Smooth muscle cell of the coronary artery (primary cell): ENCODE results near the gene PTPRC. TPM values are rescaled to one million over a fixed set of nuclear protein-coding genes. Genes with fewer than 3 reads are reported as not detected.

ENCODE experiments used
- total RNA-seq: library from RNA; depleted of rRNA; stranded (reverse); fragments of >200 nt; gene quantifications from 2 replicates; pipeline ENCODE4 v1.2.3, GENCODE V29; 2014; ENCODE audit warnings: low replicate concordance

PTPRC gene, protein sequence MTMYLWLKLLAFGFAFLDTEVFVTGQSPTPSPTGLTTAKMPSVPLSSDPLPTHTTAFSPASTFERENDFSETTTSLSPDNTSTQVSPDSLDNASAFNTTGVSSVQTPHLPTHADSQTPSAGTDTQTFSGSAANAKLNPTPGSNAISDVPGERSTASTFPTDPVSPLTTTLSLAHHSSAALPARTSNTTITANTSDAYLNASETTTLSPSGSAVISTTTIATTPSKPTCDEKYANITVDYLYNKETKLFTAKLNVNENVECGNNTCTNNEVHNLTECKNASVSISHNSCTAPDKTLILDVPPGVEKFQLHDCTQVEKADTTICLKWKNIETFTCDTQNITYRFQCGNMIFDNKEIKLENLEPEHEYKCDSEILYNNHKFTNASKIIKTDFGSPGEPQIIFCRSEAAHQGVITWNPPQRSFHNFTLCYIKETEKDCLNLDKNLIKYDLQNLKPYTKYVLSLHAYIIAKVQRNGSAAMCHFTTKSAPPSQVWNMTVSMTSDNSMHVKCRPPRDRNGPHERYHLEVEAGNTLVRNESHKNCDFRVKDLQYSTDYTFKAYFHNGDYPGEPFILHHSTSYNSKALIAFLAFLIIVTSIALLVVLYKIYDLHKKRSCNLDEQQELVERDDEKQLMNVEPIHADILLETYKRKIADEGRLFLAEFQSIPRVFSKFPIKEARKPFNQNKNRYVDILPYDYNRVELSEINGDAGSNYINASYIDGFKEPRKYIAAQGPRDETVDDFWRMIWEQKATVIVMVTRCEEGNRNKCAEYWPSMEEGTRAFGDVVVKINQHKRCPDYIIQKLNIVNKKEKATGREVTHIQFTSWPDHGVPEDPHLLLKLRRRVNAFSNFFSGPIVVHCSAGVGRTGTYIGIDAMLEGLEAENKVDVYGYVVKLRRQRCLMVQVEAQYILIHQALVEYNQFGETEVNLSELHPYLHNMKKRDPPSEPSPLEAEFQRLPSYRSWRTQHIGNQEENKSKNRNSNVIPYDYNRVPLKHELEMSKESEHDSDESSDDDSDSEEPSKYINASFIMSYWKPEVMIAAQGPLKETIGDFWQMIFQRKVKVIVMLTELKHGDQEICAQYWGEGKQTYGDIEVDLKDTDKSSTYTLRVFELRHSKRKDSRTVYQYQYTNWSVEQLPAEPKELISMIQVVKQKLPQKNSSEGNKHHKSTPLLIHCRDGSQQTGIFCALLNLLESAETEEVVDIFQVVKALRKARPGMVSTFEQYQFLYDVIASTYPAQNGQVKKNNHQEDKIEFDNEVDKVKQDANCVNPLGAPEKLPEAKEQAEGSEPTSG (N-terminal part only)
- not detected in 2 replicates for total RNA-seq

GRCh38 chr1:198638894-198639635 is at the start of gene PTPRC:
Gene PTPRC, plus strand, starts transcription at chr1:198639040. Its CDS starts 229 bp downstream, at chr1:198639269.

Other genes starting within 250 kb of the PTPRC start
- gene ATP6V1G3, start 98.4 kb upstream of the PTPRC start, total RNA-seq = not detected in 2 replicates